GM19238 (cell line): ENCODE data around the gene MYH9.

Experiments used
- DNase-seq: peaks from one replicate; pipeline ENCODE4 v3.0.0; 2011; ENCODE audit warnings: low spot score; ENCODE audit not compliant: insufficient read length

The MYH9 gene

DNA sequence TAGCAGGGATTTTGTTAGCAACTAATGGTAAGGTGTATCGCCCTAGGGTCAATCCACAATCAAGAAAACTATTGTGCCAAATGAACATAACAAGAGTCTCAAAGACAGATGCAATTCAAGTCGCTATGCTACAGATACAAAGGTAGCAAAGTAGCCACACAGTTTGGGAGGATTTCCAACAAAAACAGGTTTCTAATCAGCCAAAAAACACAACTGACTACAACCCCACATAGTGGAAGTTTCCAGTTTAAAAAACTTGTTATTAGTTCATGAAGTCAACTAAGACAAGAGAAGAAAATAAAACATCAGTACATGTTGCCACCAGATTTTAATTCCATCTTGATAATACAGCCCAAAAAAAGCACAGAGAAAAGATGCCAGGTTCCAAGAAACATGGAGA lies 38.0 kb downstream of the MYH9 start:
- DNase-seq, result no peak

GRCh38 chr22:36348760-36349159 lies 39.0 kb downstream of the MYH9 start:
- no peak for DNase-seq

GRCh38 chr22:36347094-36347493 lies 40.7 kb downstream of the MYH9 start:
- DNase-seq, result no peak

GRCh38 chr22:36344106-36344827 lies 43.5 kb downstream of the MYH9 start:
- no peak for DNase-seq

GRCh38 chr22:36343720-36344105 lies 44.1 kb downstream of the MYH9 start:
- DNase-seq, result no peak

DNA sequence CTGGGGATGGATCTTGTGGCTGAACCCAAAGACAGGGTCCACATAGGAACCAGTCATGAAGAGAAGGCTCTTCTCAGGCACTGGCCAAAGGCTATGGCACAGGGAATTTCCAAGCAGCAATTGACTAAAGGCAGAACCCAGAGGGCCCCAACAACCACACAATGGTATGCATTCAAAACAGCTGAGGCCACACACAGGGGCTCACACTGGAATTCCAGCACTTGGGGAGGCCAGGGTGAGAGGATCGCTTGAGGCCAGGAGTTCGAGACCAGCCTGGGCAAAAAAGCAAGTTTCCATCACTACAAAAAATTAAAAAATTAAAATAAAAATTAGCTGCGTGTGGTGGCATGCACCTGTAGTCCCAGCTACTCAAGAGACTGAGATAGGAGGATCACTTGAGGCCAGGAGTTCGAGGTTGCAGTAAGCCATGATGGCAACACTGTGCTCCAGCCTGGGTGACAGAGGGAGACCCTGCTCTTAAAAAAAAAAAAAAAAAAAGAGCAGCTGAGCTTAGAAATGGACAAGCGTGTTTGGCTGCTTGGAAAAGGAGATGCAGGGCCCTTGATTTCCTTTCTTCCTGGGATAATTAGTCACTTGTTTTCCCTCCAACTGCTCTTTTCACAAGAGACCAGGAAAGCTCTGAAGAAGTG lies 44.6 kb downstream of the MYH9 start:
- DNase-seq, result no peak

- DNase-seq, result no peak
Observed at GRCh38 chr22:36341640-36342041, 46.1 kb downstream of the MYH9 start.

DNA sequence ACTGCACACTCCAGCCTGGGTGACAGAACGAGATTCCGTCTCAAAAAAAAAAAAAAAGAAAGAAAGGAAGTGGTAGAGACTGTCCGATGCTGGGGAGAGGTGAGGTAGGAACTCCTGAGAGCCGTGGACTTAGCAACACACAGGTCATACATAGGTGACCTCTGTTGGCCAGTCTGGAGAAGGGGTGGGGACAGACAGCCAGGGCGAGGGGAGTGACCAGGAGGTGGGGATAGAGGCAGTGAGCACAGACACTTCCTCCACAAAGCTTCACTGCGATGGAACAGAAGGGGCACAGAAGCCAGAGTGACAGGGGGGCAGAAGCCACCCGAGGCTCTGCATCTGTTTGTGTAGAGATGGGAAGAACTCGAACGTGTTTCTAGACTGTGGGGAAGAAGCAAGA lies 47.1 kb downstream of the MYH9 start:
- DNase-seq, result no peak

- no peak for DNase-seq
Observed at GRCh38 chr22:36339171-36340065, 48.3 kb downstream of the MYH9 start.

DNA sequence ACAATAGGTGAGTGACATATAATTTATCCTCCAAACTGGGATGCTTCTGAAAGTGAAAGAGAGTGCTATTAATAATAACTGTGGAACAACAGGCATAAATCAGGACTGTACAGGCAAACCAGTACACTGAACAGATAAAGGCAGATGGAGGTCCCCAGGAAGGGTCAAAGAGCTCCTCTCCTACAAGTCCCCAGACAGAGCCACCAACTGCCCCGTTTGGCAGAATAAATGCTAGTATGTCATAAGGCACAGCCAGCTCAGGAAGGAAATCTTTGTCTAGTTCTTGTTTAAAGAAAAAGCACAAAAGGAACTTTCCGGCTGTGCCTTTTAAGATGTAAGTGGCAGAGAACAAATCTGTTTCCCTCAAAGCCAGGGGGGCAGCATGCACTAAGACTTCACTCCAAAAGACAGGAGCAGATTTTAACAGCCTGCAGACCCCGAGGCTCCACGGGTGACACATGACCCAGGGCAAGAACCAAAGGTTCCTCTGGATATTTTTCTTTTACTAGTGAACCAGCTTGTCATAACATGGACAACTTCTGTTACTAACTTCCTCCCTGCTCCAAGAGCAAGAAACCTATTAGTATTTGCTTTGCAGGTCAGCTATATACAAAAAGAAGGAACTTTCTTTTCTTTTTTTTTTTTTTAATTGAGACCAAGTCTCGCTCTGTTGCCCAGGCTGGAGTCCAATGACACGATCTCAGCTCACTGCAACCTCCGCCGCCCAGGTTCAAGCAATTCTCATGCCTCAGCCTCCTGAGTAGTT lies 50.2 kb downstream of the MYH9 start:
- DNase-seq, result no peak

DNA sequence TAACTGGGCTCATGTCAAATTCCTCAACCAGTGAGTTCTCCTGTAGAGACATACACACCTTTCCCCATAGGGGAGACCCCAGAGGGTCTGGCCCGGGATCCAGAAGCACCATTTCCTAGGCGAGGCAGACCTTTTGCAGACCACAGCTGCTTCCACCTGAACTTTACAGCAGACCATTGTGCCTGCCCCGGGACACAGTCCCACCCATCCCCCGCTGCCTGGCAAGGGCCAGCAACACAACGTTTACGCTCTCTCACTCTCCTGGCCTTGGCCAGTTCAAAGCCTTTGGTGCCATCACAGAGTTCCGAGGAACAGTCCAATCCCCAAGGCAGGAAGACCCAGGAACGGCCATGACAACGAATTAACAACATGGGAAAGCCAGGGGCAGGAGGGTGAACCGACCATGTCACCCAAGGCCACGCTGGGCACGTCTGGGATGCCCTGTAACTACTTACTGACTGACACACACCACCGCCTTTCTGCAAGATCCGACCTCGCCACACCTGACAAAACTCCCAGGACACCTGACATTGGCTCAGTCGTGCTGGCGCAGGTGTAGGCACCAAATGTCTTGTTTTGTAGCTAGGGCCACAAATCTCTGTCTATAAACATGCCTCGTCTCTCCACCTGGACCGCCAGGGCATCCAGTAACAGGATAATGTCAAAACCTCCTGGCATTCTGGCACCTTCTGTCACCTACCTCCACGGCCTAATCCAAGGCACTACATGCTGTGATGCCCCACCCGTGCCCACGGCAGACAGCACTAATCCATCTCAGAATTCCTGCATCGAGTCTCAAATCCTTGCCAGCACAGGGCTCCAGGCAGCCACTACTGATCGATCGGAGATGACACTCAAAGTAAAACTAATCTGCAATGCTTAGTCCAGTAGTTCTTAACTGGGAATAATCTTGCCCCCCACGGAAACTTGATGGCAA lies 51.3 kb downstream of the MYH9 start:
- no peak for DNase-seq

DNA sequence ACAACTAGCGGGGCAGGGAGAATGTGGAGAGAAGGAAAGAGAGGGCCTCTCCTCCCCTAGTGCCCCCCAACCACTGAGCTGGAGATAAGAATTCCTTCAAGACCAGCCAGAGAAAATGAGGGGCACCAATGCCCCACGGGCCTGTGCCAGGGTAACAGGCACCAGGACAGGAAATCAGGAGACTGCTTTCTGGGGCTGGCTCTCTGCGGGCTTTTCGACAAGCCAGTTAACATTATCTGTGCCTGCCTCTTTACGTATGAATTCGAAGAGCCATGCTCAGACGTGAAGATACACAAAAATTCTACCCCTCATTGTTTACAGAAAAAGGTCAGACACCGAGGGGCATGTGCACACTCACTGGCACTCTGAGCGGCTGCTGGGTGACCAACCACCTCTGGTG lies 52.1 kb downstream of the MYH9 start:
- DNase-seq, result no peak

GRCh38 chr22:36334821-36335603 lies 52.8 kb downstream of the MYH9 start:
- DNase-seq, result no peak

DNA sequence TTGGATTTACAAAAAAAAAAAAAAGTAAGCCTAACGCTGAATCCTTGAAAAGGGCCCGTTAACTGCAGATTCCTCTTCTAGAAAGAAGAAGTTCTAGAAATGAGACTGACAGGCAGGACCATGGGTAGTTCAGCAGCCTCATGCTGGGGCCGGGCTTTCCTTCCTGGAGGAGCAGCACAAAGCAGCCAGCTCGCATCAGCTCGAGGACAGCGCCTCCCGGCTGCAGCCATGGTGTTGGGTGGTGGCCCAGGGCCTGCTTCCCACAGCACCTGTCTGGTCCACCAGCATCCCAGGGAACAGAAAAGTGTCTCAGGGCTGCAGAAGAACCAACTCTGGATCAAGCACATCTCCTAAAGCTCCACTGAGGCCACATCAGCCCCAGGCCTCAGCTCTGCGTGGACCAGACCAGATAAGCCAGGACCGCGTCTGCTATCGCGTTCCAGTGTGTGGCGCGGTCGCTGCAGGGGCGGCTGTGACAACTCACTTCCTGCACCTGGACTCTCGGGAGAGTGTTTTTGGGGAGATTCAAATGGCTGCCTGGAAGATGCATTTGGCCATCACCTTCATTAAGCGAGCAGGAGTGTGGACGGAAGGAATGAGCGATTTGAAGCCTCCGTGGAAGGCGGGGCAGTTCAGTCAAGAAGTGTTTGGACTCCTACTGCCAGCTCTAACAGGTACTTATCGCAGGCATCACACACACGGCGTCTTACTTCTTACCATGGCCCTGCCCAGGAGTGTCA lies 53.5 kb downstream of the MYH9 start:
- no peak for DNase-seq

DNA sequence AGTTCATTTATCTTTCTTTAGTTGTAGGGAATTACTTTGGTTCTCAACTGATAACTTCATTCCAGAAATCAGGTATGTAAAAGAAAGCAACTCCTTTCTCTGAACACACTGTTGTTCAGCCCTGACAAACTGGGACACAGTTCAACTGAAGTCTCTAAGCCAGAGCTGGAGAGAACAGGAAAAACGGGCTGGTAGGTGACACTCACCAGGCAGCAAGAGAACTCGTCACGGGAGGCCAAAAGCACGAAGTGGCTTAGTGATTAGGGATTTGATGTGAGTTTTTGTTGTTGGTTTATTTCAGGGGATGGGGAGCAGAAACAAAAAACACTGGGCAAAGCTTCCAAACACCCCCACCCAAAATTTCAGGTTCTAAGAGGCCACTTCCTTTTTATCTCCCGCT lies 54.1 kb downstream of the MYH9 start:
- DNase-seq, result no peak

DNA sequence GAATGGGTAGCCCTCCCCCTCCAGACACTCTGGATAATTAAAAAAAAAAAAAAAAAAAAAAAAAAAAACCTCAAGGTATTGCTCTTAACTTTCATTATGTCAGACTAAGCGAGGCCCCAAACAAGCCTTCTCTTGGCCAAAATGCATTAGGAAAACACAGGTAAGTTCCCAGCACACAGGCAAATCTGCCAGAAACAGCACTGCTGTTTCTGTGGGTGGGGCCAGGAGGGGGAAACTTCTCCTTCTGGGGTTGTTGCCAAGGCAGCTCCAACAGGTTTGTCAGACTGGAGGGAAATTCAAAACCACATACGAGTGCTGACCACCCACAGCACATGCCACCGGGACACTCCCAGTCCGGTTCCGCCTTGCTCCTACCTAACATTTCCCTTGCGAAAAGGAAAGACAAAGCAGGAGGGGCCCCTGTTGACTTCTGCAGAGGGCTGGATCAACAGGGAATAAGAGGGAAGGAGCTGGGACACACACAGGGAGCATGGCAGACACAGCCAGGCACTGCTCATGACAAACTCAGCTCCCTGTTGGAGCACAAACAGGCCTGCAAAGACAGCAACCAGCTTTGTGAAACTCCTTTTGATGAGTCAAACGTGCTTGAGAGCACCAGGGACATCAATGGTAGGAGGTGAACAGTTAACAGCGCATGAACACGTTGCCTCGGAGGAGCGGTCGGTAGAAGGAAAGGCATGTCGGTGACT lies 55.0 kb downstream of the MYH9 start:
- DNase-seq, result no peak

GRCh38 chr22:36331912-36332622 lies 55.7 kb downstream of the MYH9 start:
- peak; percentile 49 for DNase-seq
